Measurements from ENCODE around the gene PLXNA2.

The PLXNA2 gene

DNA sequence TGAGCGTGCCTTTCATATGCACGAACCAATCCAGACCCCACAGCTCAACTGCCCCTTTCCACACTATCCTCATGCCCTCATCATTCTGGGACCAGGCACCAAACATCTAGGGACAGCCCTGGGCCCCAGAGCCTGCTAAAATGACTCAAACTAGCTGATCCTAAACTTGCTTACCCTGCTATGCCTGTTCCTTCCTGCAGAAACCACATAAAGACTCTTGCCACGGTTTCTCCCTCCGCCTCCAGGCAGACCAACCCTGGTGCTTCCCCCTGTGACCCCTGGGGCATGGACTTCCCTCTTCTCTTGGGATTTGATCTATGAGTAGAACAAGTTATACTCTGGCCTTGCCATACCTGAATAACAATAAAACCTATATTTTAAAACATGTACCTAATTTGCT is 195.3 kb downstream of the PLXNA2 start:
- H3K4me3 ChIP-seq (replicated peaks; ENCODE audit: low read depth, low read length) = no peak overlapping the region
- TF ChIP-seq, protein P1, sequence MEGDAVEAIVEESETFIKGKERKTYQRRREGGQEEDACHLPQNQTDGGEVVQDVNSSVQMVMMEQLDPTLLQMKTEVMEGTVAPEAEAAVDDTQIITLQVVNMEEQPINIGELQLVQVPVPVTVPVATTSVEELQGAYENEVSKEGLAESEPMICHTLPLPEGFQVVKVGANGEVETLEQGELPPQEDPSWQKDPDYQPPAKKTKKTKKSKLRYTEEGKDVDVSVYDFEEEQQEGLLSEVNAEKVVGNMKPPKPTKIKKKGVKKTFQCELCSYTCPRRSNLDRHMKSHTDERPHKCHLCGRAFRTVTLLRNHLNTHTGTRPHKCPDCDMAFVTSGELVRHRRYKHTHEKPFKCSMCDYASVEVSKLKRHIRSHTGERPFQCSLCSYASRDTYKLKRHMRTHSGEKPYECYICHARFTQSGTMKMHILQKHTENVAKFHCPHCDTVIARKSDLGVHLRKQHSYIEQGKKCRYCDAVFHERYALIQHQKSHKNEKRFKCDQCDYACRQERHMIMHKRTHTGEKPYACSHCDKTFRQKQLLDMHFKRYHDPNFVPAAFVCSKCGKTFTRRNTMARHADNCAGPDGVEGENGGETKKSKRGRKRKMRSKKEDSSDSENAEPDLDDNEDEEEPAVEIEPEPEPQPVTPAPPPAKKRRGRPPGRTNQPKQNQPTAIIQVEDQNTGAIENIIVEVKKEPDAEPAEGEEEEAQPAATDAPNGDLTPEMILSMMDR (IDR thresholded peaks at IDR 0.05; ENCODE audit: low read depth, low read length, missing control alignments) = no peak
- no peak for DNase-seq (ENCODE audit: extremely low read depth, low read depth)

- TF ChIP-seq, protein P1 (IDR thresholded peaks at IDR 0.05; ENCODE audit: low read depth, low read length, missing control alignments) = no peak
- no peak overlapping the region for H3K4me3 ChIP-seq (replicated peaks; ENCODE audit: low read depth, low read length)
- DNase-seq (ENCODE audit: extremely low read depth, low read depth) = no peak
Measured at GRCh38 chr1:208047975-208048374, 196.2 kb downstream of the PLXNA2 start.

GRCh38 chr1:208047476-208047934 is 196.7 kb downstream of the PLXNA2 start:
- DNase-seq (ENCODE audit: extremely low read depth, low read depth) = no peak
- H3K4me3 ChIP-seq (replicated peaks; ENCODE audit: low read depth, low read length) = no peak overlapping the region
- TF ChIP-seq, protein P1 (IDR thresholded peaks at IDR 0.05; ENCODE audit: low read depth, low read length, missing control alignments) = no peak

DNA sequence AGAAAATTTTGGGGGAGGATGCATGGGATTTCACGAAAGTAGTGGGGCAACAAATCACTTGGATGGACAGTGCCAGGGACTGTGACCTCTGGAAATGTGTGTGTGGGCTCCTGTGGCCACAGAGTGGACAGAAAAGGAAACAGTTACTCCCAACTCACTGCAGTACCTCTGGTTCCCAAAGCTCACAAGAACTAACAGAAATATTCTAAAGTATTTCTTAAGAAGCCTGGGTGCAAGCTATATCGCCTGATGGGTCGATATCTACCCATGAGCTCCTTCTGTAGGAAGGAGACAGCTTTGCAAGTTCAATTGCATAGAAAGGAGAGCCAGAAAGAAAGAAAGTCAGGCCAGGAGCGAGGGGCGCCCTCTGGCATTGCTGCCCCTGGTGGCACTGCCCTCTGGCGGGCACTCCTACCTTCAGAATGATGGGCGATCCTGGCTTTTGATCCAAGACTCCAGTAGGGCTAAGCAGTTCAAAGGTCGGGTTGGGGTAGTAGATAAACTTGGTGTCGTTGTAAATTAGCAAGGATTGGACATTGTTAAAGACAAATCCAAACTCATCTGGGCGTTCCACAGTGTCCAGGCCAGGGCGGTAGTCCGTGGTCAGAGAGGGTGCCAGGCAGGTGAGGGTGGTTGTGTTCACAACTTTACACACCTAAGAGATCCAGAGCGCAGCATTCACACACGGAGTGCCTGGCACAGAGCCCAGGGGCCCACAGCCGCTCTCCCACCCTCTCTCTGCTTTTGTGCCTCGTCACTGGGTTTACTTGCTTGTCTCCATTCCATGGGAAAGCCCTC is 198.5 kb downstream of the PLXNA2 start:
- DNase-seq (ENCODE audit: extremely low read depth, low read depth) = no peak
- no peak overlapping the region for H3K4me3 ChIP-seq (replicated peaks; ENCODE audit: low read depth, low read length)
- TF ChIP-seq, protein P1 (IDR thresholded peaks at IDR 0.05; ENCODE audit: low read depth, low read length, missing control alignments) = no peak

- TF ChIP-seq, protein P1 (IDR thresholded peaks at IDR 0.05; ENCODE audit: low read depth, low read length, missing control alignments) = no peak
- no peak for DNase-seq (ENCODE audit: extremely low read depth, low read depth)
- no peak overlapping the region for H3K4me3 ChIP-seq (replicated peaks; ENCODE audit: low read depth, low read length)
Measured at GRCh38 chr1:208044589-208045462, 199.4 kb downstream of the PLXNA2 start.

- TF ChIP-seq, protein P1 (IDR thresholded peaks at IDR 0.05; ENCODE audit: low read depth, low read length, missing control alignments) = no peak
- no peak for DNase-seq (ENCODE audit: extremely low read depth, low read depth)
- no peak overlapping the region for H3K4me3 ChIP-seq (replicated peaks; ENCODE audit: low read depth, low read length)
Measured at GRCh38 chr1:208043691-208044181, 200.4 kb downstream of the PLXNA2 start.

Data from HFF-Myc (cell line).